IPS DF 4.7 (cell line): ENCODE data around the gene TIGIT.

Experiments used
- DNase-seq: peaks from one replicate; pipeline ENCODE4 v3.0.0-alpha.2; 2013; ENCODE audit warnings: low spot score; ENCODE audit errors: extremely low read depth

TIGIT gene

DNA sequence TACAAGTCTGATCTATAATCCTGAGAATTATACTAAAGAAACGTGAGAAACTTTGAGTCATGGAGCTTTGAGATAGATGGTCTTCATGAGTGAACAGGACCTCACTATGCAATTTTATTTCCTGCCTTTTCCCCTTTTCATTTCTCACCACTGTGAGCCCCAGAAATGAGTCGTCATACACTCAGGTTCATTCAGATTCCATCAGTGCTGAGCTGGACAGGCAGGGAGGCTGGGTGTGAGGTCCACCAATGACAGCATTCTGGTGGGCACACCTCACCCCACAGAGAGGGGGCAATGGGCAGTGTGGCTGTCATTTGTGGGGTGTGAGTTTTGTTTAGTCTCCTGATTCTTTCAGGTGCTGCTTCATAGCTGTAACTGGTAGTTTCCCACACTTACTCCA, 16.9 kb downstream of the TIGIT start:
- DNase-seq: no peak

DNA sequence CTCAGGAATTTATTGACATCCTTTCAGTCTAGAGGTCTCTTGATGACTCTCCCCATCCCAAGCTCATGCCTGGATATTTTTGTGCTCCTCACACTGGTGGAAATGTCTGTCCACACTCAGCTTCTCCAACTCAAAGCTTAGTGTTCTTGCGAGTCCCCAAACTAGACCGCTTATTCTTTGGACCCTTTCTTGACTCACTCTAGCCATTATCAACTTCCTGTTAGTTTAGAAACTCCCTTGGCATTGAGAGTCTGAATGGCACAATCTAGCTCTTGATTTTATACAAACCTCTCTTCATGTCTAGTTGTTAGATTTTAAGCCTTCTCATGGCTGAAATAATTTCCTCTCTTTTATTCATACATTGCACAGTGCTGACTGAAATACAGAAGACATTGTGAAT, 19.6 kb downstream of the TIGIT start:
- DNase-seq: no peak

DNA sequence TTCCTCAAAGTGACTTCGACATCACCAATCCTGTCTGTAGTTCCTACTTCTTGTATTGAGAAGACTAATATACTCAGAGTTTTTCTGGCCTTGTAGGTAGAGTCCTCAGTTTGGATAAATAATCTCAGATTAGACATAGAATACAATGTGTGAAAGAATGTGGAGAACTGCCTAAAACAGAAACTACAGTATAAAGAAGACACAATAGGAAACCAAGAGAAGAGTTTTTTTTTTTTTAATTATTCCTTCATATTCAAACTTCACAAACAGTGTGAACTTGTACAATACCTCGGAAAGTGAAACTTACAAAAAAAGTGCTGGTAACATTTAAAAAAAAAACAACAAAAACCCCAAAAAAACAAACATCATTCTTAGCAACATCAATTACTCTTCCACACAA, 20.5 kb downstream of the TIGIT start:
- DNase-seq: no peak

DNA sequence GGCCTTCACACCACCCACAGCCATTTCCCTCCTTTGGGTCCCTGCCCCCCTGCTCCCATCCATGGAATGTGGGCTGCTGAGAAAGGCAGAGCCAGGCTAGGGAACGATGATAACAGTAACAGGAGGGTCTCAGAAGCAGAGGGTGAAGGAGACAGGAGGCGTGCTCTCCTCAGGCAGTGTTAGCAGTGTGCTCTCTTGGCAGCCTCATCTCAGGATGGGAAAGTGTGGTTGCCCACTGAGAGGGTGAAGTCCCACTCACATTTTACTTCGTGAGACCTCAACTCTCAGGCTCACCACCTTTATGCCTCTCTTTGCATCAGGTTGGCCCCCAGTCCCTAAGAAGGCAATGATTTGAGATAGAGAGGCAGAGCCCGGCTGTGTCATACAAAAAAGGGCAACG, 24.5 kb downstream of the TIGIT start:
- no peak for DNase-seq

DNA sequence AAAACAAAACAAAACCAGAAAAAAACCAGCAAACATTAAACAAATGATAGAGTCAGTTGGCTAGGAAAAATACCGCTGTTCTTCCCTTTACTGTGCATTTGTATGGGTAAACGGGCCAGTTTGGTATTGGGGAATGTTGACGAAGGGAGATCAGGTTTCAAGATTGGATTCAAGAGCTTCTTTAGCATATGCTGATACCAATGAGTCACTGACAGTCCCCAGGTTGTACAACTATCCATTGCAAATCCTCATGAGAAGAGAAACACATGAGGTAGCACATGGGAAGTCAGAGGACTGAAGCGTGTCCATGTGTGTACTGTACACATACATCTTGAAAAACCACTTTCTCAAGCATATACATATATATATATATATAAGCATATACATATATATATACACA, 25.6 kb downstream of the TIGIT start:
- DNase-seq: peak; percentile 38

- DNase-seq: no peak
Measured at GRCh38 chr3:114320246-114320645, 26.4 kb downstream of the TIGIT start.

- DNase-seq: no peak
Measured at GRCh38 chr3:114323546-114324254, 29.9 kb downstream of the TIGIT start.

- DNase-seq: no peak
Measured at GRCh38 chr3:114327665-114328064, 33.8 kb downstream of the TIGIT start.

GRCh38 chr3:114328345-114328744, 34.5 kb downstream of the TIGIT start:
- no peak for DNase-seq

- DNase-seq: no peak
Measured at GRCh38 chr3:114329823-114330222, 36.0 kb downstream of the TIGIT start.

DNA sequence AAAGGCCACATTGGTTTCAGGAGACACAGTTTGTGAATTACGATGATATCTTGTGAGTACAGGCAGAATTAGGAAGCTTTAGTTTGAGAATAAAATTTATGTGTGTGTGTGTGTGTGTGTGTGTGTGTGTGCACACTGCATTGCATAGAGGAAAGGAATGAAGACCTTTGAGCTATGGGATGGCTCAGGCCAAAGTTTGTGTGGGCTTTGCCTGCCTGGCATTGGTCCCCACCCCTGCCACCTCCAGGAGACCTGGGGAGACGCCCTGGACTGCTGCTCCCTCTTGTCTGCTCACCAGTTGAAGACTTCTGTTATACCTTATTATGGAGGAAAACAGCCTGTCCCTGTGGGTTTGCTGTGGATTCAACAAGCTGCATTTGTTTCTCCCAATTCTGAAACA, 37.2 kb downstream of the TIGIT start:
- no peak for DNase-seq

DNA sequence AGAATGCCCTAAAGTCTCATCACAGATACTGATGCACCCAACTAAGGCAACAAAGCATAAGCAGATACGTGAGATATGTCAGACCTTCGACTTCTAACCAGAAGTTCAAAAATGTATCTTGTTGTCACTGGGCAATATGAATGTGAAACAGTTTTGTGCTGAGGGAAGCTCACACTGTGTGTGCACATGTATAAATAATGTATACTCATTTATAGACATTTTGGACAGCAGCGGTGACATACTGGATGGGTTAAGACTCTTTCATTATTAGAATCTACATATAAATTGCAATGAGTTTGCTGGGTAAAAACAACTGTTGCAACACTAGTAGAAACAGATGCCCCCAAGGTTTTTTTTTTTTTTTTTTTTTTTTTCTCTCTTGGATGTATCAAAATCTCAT, 37.9 kb downstream of the TIGIT start:
- DNase-seq: no peak

GRCh38 chr3:114332342-114333179, 38.7 kb downstream of the TIGIT start:
- DNase-seq: no peak

DNA sequence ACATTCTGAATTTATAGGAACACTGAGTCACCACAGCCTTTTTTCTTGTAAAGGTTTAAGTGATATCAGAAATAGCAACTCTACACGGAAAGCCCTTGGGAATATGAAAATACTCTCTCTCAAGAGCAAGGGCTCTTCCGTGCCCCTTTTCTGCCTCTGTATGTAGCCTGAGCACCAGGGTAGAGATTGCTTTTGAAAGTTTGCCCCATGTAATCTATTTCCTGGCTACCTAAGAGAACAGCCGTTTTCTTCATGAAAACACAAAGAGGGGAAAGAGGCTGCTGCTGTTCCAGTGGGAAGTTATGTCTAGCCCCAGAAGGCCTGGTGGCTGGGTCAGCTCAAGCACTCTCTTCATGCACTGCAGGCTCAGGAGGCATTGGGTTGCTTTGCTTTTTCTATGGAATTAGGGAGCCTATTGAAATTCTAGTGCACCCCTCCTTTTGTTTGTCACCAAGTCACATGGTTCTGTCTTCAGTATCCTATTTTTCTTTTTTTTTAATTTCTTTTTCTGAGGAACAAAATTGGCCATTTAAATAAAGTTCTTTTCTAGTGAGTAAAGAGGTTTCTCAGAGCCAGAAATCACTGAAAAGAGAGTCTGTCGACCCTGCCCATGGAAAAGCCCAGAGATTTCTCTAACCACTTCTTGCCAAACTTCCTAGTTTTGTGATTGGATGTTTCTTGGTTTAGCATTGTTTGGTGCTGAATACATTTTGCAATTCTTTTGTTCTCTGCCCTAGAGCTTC, 39.5 kb downstream of the TIGIT start:
- no peak for DNase-seq

- DNase-seq: no peak
Measured at GRCh38 chr3:114333923-114334240, 40.1 kb downstream of the TIGIT start.

DNA sequence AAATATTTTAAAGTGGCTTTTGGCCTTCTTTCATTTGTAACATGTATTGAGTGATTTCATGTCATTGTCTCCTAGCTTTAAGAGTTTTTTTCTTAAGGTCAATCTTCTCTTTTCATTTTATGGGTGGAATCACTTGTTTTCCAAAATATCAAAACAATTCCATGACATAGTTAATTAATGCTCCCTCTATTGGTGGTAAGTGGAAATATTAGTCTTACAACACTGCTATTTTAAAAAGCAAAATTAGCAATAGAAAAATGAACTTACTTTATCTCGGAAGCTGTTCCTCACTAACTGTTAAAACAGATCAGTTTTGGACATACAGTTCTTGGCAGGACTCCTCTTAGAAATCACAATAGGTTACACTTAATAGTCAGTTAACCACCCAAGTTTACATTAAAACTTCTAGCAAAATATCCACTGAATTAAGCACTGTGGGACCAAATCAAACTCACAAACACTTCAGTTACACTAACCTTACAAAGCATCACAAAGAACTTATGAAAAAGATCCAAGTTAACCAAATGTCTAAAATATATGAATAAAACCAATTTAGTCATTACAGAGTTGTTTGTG, 42.4 kb downstream of the TIGIT start:
- no peak for DNase-seq

DNA sequence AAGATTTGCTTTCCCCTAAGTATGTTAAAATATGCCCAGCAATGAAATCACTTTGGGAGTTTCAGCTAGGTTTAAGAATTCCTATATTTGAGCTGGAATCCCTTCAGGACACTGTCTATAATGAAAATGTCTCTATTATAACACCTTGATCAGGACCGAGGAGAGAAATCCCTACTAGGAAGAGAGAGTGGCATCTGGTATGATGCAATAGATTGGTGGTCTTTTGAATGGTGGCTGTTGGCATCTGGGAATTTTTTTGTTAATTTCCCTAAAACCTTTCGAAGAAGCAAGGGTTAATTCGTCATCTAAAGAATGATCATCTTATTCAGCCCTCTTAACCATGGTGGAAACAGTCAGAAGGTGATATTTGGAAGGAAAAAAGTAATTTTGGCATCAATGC, 43.0 kb downstream of the TIGIT start:
- no peak for DNase-seq

DNA sequence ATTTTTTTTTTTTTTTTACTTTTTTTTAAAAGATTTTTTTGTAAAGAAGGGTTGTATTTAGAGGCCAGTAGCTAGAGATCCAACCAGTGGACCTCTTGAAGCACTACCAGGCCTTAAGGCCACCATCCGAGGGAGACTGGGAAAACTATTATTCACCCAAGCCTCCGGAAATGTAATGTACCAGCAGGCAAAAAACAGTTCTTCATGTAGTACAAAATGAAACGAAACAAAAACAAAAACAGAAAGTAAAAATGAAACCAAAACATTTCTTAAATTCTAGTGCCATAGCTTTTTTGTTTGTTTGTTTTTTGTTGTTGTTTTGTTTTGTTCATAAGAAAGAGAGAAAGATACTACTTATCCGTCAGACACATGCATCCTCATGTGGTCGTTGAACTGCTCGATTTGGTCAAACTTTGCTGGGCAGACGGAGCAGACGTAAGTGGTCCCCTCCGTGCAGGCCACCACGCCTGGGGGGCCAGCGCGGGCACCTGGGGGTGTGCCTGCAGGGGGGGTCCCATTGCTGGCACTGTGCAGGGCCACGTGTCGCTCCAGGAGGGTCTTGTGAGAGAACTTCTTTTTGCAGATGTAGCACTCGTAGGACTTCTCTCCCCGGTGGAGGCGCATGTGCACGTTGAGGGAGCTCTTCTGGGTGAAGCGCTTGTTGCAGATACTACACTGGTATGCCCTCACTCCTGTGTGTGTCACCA, 45.0 kb downstream of the TIGIT start:
- DNase-seq: no peak

GRCh38 chr3:114344492-114344891, 50.7 kb downstream of the TIGIT start:
- no peak for DNase-seq

DNA sequence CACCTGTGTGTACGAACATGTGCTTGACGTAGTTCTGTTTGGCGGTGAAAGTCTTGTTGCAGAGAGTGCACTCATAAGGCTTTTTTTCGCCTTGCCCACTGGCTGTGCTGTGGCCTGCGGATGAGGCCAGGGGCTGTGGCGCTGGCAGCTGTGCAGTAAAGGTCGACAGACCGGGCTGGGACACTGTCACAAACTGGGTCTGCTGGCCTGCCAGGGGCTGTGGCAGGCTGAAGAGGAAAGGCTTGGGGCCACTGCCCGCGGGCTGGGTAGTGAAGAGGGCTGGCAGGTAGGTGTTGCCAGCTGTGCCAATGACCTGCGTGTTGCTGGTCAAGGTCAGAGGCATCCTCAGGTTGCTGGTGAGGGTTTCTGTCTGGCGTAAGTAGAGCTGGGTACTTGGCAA, 56.4 kb downstream of the TIGIT start:
- no peak for DNase-seq

DNA sequence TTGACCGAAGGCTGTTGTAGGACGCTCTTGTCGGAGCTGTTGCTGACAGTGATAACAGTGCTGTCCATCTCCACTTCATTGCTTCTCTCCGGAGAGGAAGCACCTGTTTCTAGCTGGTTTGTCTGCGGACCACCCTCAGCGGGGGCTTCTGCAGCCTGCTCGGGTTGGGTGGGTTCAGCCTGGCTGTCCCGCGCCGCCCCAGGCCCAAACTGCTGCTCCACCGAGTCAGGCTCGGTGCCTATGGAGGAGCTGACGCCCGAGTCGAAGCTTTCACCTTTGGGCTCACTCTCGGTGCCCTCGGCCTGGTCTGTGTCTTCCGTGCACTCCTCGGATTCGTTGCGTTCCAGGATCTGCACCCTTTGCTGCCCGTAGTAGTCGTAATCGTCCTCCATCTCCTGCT, 56.9 kb downstream of the TIGIT start:
- DNase-seq: no peak
